Activated B cell treated with CpG ODN at 0.5 μM for 24 hours (primary cell): Measurements from ENCODE around the gene PRKAG2. TPM values are rescaled to one million over a fixed set of nuclear protein-coding genes. Genes with fewer than 3 reads are reported as not detected.

Experiments used
- ATAC-seq: fragments of 200-7000 bp; cut with Tn5 transposase; one replicate; pipeline ENCODE4 v1.10.0; 2021; ENCODE audit warnings: low read depth, mild to moderate bottlenecking, moderate library complexity
- CTCF ChIA-PET: fragments of 350-600 bp; sonication (Branson Sonifier 250); formaldehyde crosslinking; loops from one replicate; lab custom pipeline; 2021; ENCODE audit warnings: antibody characterized with exemption; lab: Charles Lee
- POLR2A ChIA-PET: fragments of 350-600 bp; sonication (Branson Sonifier 250); formaldehyde crosslinking; loops from one replicate; lab custom pipeline; 2021; ENCODE audit warnings: antibody characterized with exemption; lab: Charles Lee
- DNase-seq: peaks from one replicate; pipeline ENCODE4 v3.0.0; 2022
- H3K27ac Mint-ChIP-seq: one replicate; pipeline ENCODE4 v1.8.0; 2020; ENCODE audit warnings: mixed read lengths
- H3K27me3 Mint-ChIP-seq: one replicate; pipeline ENCODE4 v1.8.0; 2021; ENCODE audit warnings: mixed read lengths
- H3K36me3 Mint-ChIP-seq: one replicate; pipeline ENCODE4 v1.8.0; 2021; ENCODE audit warnings: low read depth, mixed read lengths
- H3K4me1 Mint-ChIP-seq: one replicate; pipeline ENCODE4 v1.8.0; 2021; ENCODE audit warnings: mixed read lengths
- H3K4me3 Mint-ChIP-seq: one replicate; pipeline ENCODE4 v1.8.0; 2020; ENCODE audit warnings: mild to moderate bottlenecking, mixed read lengths
- H3K9me3 Mint-ChIP-seq: one replicate; pipeline ENCODE4 v1.8.0; 2020; ENCODE audit warnings: mixed read lengths
- intact Hi-C: fragments of 100-400 bp; cut with micrococcal nuclease; formaldehyde crosslinking; loops from one replicate; pipeline ENCODE4 v1.15.1; 2024
- total RNA-seq: library from RNA; stranded (reverse); gene quantifications from 2 replicates; pipeline ENCODE4 v1.2.3, GENCODE V29; 2022
- TF ChIP-seq, protein P1 (sequence below): fragments of 200-600 bp; IDR thresholded peaks from one replicate; pipeline ENCODE4 v1.8.0; 2022; ENCODE audit warnings: antibody characterized with exemption, mild to moderate bottlenecking

PRKAG2 gene
- total RNA-seq, 1 donor from 2014 or later, result 19.7 TPM

GRCh38 chr7:151659219-151659618 lies 217.7 kb downstream of the PRKAG2 start:
- Mint-ChIP-seq H3K36me3 (peaks cover 6% of the 10 kb centered on the region), H3K27me3 (no peaks in the 10 kb centered on the region), H3K9me3 (no peaks in the 10 kb centered on the region), H3K27ac (no peak overlapping the region), H3K4me3 (no peak overlapping the region), H3K4me1 (no peaks in the 10 kb centered on the region)
- TF ChIP-seq, protein P1, sequence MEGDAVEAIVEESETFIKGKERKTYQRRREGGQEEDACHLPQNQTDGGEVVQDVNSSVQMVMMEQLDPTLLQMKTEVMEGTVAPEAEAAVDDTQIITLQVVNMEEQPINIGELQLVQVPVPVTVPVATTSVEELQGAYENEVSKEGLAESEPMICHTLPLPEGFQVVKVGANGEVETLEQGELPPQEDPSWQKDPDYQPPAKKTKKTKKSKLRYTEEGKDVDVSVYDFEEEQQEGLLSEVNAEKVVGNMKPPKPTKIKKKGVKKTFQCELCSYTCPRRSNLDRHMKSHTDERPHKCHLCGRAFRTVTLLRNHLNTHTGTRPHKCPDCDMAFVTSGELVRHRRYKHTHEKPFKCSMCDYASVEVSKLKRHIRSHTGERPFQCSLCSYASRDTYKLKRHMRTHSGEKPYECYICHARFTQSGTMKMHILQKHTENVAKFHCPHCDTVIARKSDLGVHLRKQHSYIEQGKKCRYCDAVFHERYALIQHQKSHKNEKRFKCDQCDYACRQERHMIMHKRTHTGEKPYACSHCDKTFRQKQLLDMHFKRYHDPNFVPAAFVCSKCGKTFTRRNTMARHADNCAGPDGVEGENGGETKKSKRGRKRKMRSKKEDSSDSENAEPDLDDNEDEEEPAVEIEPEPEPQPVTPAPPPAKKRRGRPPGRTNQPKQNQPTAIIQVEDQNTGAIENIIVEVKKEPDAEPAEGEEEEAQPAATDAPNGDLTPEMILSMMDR, result no peak
- ChIA-PET CTCF (no interaction called here), POLR2A (no interaction called here)
- no peak for ATAC-seq
- DNase-seq, result no peak
- intact Hi-C loops, result no loop called here

DNA sequence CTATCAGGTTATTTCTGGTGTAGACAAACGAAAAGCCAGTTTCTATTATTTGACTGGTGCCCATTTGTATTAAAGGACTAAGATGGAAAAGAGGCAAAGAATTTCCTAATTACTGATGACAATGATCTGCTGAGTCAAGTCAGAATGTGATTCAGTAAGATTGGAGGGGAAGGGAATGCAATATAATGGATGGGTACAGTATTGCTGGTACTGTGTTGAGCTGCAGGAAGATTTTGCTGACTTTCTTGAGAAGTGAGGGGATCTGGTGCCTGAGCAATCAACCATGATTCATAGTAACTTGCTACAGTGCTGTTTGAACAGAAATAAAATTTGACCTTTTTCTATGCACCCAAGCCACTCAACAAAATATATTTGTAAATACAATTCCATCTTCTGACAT lies 218.1 kb downstream of the PRKAG2 start:
- intact Hi-C loops, result no loop called here
- DNase-seq (no peak), ATAC-seq (no peak)
- Mint-ChIP-seq H3K27me3 (no peaks in the 10 kb centered on the region), H3K36me3 (peaks cover 8% of the 10 kb centered on the region), H3K9me3 (no peaks in the 10 kb centered on the region), H3K27ac (no peak overlapping the region), H3K4me3 (no peak overlapping the region), H3K4me1 (no peaks in the 10 kb centered on the region)
- ChIA-PET CTCF (interaction anchor here (0.8 kb wide), 1 partner anchor 8 kb away, joined by 3 read pairs; no protein-coding TSS in a partner anchor), POLR2A (no interaction called here)
- TF ChIP-seq, protein P1, result no peak

DNA sequence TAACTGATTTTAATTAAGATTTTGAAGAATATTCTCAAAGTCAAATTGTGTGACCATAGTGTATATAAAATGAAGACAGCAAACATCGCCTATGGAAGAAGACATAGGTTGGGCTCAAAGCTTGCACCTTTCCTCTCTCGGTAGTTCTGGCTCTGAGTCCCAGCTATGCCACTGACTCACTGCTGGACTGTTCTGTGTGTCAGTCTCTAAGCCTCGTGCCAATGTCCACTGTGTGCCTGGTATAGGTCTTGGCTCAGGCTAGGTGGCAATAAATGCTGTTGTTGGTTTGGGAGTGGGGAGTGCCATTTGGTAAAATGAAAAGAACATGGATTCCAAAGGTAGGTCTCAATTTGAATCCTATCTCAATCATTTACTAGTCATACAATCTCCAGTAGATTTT lies 219.7 kb downstream of the PRKAG2 start:
- no peak overlapping the region for H3K27ac Mint-ChIP-seq
- TF ChIP-seq, protein P1, result no peak
- ATAC-seq (no peak), DNase-seq (no peak)
- intact Hi-C loops, result no loop called here
- ChIA-PET CTCF (no interaction called here), POLR2A (no interaction called here)
- no peak overlapping the region for H3K4me3 Mint-ChIP-seq
- H3K9me3 Mint-ChIP-seq, result no peaks in the 10 kb centered on the region
- H3K36me3 Mint-ChIP-seq, result peaks cover 8% of the 10 kb centered on the region
- H3K4me1 Mint-ChIP-seq, result no peaks in the 10 kb centered on the region
- H3K27me3 Mint-ChIP-seq, result no peaks in the 10 kb centered on the region

DNA sequence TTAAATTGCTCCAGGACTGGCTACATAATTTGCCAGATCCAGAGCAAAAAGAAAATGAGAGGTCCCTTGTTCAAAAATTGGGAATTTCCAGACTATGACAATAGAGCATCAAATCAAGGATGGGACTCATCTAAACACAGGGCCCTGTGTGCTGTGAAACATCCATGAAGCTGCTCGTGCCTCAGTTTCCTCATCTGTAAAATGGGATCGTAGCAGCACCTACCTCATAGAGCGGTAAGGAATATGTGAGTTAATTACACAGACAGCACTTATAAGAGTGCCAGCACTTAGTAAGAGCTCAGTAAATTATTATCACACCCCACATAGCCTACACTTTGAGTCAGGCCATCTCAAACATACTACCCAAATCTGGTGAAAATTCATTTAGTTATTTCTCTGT lies 221.4 kb downstream of the PRKAG2 start:
- no peaks in the 10 kb centered on the region for H3K4me1 Mint-ChIP-seq
- ATAC-seq (no peak), DNase-seq (no peak)
- intact Hi-C loops, result no loop called here
- H3K36me3 Mint-ChIP-seq, result peaks cover 13% of the 10 kb centered on the region
- H3K4me3 Mint-ChIP-seq, result no peak overlapping the region
- no peak overlapping the region for H3K27ac Mint-ChIP-seq
- TF ChIP-seq, protein P1, result no peak
- H3K27me3 Mint-ChIP-seq, result no peaks in the 10 kb centered on the region
- H3K9me3 Mint-ChIP-seq, result no peaks in the 10 kb centered on the region
- ChIA-PET CTCF (no interaction called here), POLR2A (no interaction called here)

- no peaks in the 10 kb centered on the region for H3K27me3 Mint-ChIP-seq
- POLR2A ChIA-PET, result no interaction called here
- CTCF ChIA-PET, result no interaction called here
- intact Hi-C loops, result no loop called here
- H3K9me3 Mint-ChIP-seq, result no peaks in the 10 kb centered on the region
- ATAC-seq (no peak), DNase-seq (no peak)
- peaks cover 24% of the 10 kb centered on the region for H3K36me3 Mint-ChIP-seq
- TF ChIP-seq, protein P1, result no peak
- H3K27ac Mint-ChIP-seq, result no peak overlapping the region
- no peak overlapping the region for H3K4me3 Mint-ChIP-seq
- no peaks in the 10 kb centered on the region for H3K4me1 Mint-ChIP-seq
These were observed 224.8 kb downstream of the PRKAG2 start for GRCh38 chr7:151652111-151652510.
